ENCODE results near the gene DACH1.

The DACH1 gene

DNA sequence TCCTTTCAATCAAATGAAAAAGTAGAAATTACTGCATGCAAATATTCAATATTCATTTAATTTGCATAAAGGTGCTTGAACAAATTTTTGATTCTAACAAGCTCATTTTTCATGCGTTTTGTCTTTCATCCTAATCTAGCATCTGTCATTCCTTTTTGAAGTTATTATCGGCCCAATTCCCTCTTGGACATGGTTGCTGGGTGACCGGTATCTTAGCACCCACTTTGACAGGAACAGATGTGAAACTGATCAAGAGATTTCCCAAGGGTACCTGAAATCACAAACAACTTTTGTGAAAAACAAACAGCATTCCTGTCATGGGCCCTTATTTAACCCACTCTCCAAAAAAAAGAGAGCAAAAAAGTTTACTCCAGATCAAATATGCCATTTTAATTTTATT is 13.3 kb downstream of the DACH1 start:
- Histone ChIP-seq H3K79me1 (replicated peaks; ENCODE audit: low read length, poor library complexity, severe bottlenecking) (no peaks in the 10 kb centered on the region), H2BK12ac (ENCODE audit: low read length in 2 of 2) (no peak overlapping the region), H2AK5ac (ENCODE audit: low read length, severe bottlenecking) (no peak overlapping the region), H3K27me3 (ENCODE audit: control insufficient read depth in 1 of 2, insufficient read depth in 1 of 2, low read length in 2 of 2) (no peaks in the 10 kb centered on the region), H3K4ac (ENCODE audit: low read depth in 1 of 2, low read length in 2 of 2) (no peak overlapping the region), H3K9ac (ENCODE audit: low read length) (no peak overlapping the region), H3K23ac (ENCODE audit: low read length in 2 of 2) (no peak overlapping the region), H3K4me3 (ENCODE audit: insufficient read depth in 1 of 2, low read depth in 1 of 2, low read length in 2 of 2) (no peak overlapping the region), H4K91ac (ENCODE audit: low read length) (no peak overlapping the region), H3K18ac (ENCODE audit: low read depth in 1 of 2, low read length in 2 of 2) (no peak overlapping the region), H4K8ac (ENCODE audit: low read length) (no peak overlapping the region), H2BK15ac (ENCODE audit: low read depth, poor library complexity, severe bottlenecking) (no peak overlapping the region), H3K36me3 (ENCODE audit: control insufficient read depth in 1 of 2, insufficient read depth in 2 of 2, low read depth in 1 of 2, low read length in 2 of 2) (no peaks in the 10 kb centered on the region), H2BK120ac (ENCODE audit: low read depth, low read length) (no peak overlapping the region), H3K27ac (ENCODE audit: low read length, poor library complexity, severe bottlenecking) (no peak overlapping the region), H3K4me2 (ENCODE audit: low read length, poor library complexity, severe bottlenecking) (no peak overlapping the region), H2BK5ac (ENCODE audit: low read depth, low read length, poor library complexity, severe bottlenecking) (no peak overlapping the region), H3K4me1 (ENCODE audit: control insufficient read depth, insufficient read depth, low read depth, low read length) (no peaks in the 10 kb centered on the region), H2AFZ (ENCODE audit: low read depth, low read length) (no peak overlapping the region), H3K9me3 (ENCODE audit: control insufficient read depth, low read length) (no peaks in the 10 kb centered on the region), H3K14ac (ENCODE audit: low read length in 2 of 2) (no peak overlapping the region)
- WGBS: 95% methylated on average over 3 of the region's 3 CpGs
- no peak for DNase-seq

DNA sequence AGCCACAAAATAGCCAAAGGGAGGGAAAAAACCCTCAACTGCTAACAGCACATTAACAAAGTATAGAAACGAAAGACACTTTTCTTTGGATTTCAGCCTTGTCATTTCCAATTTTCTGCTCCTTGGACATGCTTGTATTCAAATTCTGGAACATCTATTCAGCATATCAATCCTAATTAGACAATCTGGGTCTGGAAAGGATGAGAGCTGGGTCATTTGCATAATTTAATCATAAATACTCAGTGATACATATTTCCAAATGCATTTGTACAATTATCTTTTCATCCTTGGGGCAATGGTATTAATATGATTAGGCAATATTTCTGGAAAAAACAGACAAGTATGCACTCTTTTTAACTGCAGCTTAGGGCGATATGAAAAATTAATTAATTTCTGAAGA is 14.3 kb downstream of the DACH1 start:
- no peak overlapping the region for H3K27ac ChIP-seq (ENCODE audit: low read length, poor library complexity, severe bottlenecking)
- no peak overlapping the region for H3K9ac ChIP-seq (ENCODE audit: low read length)
- H3K4me2 ChIP-seq (ENCODE audit: low read length, poor library complexity, severe bottlenecking): no peak overlapping the region
- no peak for DNase-seq
- no peaks in the 10 kb centered on the region for H3K4me1 ChIP-seq (ENCODE audit: control insufficient read depth, insufficient read depth, low read depth, low read length)
- no peaks in the 10 kb centered on the region for H3K27me3 ChIP-seq (ENCODE audit: control insufficient read depth in 1 of 2, insufficient read depth in 1 of 2, low read length in 2 of 2)
- no peak overlapping the region for H2BK120ac ChIP-seq (ENCODE audit: low read depth, low read length)
- no peak overlapping the region for H3K4me3 ChIP-seq (ENCODE audit: insufficient read depth in 1 of 2, low read depth in 1 of 2, low read length in 2 of 2)
- H2BK12ac ChIP-seq (ENCODE audit: low read length in 2 of 2): no peak overlapping the region
- H2BK15ac ChIP-seq (ENCODE audit: low read depth, poor library complexity, severe bottlenecking): no peak overlapping the region
- no peak overlapping the region for H4K91ac ChIP-seq (ENCODE audit: low read length)
- H3K23ac ChIP-seq (ENCODE audit: low read length in 2 of 2): no peak overlapping the region
- H4K8ac ChIP-seq (ENCODE audit: low read length): no peak overlapping the region
- no peak overlapping the region for H2BK5ac ChIP-seq (ENCODE audit: low read depth, low read length, poor library complexity, severe bottlenecking)
- no peaks in the 10 kb centered on the region for H3K9me3 ChIP-seq (ENCODE audit: control insufficient read depth, low read length)
- WGBS: 93% methylated on average over 2 of the region's 2 CpGs
- H3K79me1 ChIP-seq (replicated peaks; ENCODE audit: low read length, poor library complexity, severe bottlenecking): no peaks in the 10 kb centered on the region
- H2AK5ac ChIP-seq (ENCODE audit: low read length, severe bottlenecking): no peak overlapping the region
- no peaks in the 10 kb centered on the region for H3K36me3 ChIP-seq (ENCODE audit: control insufficient read depth in 1 of 2, insufficient read depth in 2 of 2, low read depth in 1 of 2, low read length in 2 of 2)
- H3K4ac ChIP-seq (ENCODE audit: low read depth in 1 of 2, low read length in 2 of 2): no peak overlapping the region
- no peak overlapping the region for H3K14ac ChIP-seq (ENCODE audit: low read length in 2 of 2)
- no peak overlapping the region for H2AFZ ChIP-seq (ENCODE audit: low read depth, low read length)
- no peak overlapping the region for H3K18ac ChIP-seq (ENCODE audit: low read depth in 1 of 2, low read length in 2 of 2)

DNA sequence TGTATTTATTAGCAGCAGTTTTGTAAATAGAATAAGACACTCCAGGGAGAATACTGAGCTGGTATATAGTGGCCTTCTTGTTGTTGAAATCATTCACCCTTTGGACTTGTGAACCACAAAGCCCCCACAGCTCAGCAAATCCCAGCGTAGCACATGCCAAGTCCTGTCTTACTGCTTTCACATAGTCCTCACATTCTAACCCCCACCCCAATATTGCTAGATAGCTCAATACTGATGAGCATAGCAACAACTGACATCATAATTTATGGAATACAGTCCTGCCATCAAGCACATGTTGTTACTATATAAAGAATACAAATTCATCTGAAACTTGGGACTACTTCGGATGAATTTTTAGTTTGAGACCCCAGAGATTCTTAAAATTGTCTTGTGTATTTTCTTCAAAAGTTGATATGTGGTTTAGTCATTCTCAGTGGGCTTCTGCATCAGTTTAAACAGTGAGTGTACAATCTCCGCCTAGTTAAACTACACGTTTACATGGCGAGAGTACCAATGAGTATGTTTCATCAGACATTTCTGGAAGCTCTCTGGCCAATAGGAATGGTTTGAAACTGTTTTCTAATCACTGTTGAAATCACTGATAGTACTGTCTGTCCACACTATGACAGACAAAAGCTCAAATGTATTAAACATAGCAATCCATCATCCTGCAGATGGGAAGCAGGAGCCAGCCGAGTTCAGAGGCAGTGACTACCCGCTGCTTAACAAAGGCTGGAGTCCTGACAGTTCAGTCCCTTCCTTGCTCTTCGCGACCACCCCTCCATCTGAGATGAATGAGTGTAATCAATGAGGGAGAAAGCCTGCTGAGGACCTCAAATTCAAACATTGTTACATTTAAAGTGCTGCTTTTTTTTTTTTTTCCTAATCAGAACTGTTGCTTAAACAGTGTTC is 15.2 kb downstream of the DACH1 start:
- no peak overlapping the region for H3K4ac ChIP-seq (ENCODE audit: low read depth in 1 of 2, low read length in 2 of 2)
- no peak overlapping the region for H2AFZ ChIP-seq (ENCODE audit: low read depth, low read length)
- no peak overlapping the region for H3K14ac ChIP-seq (ENCODE audit: low read length in 2 of 2)
- H3K36me3 ChIP-seq (ENCODE audit: control insufficient read depth in 1 of 2, insufficient read depth in 2 of 2, low read depth in 1 of 2, low read length in 2 of 2): no peaks in the 10 kb centered on the region
- H2BK15ac ChIP-seq (ENCODE audit: low read depth, poor library complexity, severe bottlenecking): no peak overlapping the region
- H3K9me3 ChIP-seq (ENCODE audit: control insufficient read depth, low read length): no peaks in the 10 kb centered on the region
- no peaks in the 10 kb centered on the region for H3K79me1 ChIP-seq (replicated peaks; ENCODE audit: low read length, poor library complexity, severe bottlenecking)
- no peak overlapping the region for H3K9ac ChIP-seq (ENCODE audit: low read length)
- 93% methylated on average over 7 of the region's 9 CpGs for WGBS
- H3K27ac ChIP-seq (ENCODE audit: low read length, poor library complexity, severe bottlenecking): no peak overlapping the region
- H2BK12ac ChIP-seq (ENCODE audit: low read length in 2 of 2): no peak overlapping the region
- H2AK5ac ChIP-seq (ENCODE audit: low read length, severe bottlenecking): no peak overlapping the region
- H4K91ac ChIP-seq (ENCODE audit: low read length): no peak overlapping the region
- H2BK5ac ChIP-seq (ENCODE audit: low read depth, low read length, poor library complexity, severe bottlenecking): no peak overlapping the region
- no peak overlapping the region for H2BK120ac ChIP-seq (ENCODE audit: low read depth, low read length)
- H3K18ac ChIP-seq (ENCODE audit: low read depth in 1 of 2, low read length in 2 of 2): no peak overlapping the region
- no peak overlapping the region for H3K4me2 ChIP-seq (ENCODE audit: low read length, poor library complexity, severe bottlenecking)
- no peaks in the 10 kb centered on the region for H3K4me1 ChIP-seq (ENCODE audit: control insufficient read depth, insufficient read depth, low read depth, low read length)
- H3K27me3 ChIP-seq (ENCODE audit: control insufficient read depth in 1 of 2, insufficient read depth in 1 of 2, low read length in 2 of 2): no peaks in the 10 kb centered on the region
- no peak for DNase-seq
- H3K23ac ChIP-seq (ENCODE audit: low read length in 2 of 2): no peak overlapping the region
- no peak overlapping the region for H4K8ac ChIP-seq (ENCODE audit: low read length)
- no peak overlapping the region for H3K4me3 ChIP-seq (ENCODE audit: insufficient read depth in 1 of 2, low read depth in 1 of 2, low read length in 2 of 2)

DNA sequence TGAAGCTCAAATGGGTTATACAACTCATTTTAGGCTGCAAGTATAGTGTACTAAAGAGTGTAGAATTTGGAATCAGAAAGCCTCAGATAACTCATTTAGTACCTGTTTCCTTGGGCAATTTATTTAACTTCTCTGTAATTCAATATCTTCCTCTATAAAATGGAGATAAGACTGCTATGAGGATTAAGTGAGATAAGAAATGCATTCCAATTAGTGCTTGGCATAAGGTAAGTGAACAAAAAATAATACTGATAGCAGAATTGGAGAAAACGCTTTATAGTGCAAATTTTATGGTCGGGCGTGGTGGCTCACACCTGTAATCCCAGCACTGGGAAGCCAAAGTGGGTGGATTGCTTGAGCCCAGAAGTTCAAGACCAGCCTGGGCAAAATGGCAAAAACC is 25.0 kb downstream of the DACH1 start:
- no peak overlapping the region for H2BK12ac ChIP-seq (ENCODE audit: low read length in 2 of 2)
- H3K79me1 ChIP-seq (replicated peaks; ENCODE audit: low read length, poor library complexity, severe bottlenecking): no peaks in the 10 kb centered on the region
- no peak overlapping the region for H3K23ac ChIP-seq (ENCODE audit: low read length in 2 of 2)
- H4K8ac ChIP-seq (ENCODE audit: low read length): no peak overlapping the region
- H2BK15ac ChIP-seq (ENCODE audit: low read depth, poor library complexity, severe bottlenecking): no peak overlapping the region
- H3K4me3 ChIP-seq (ENCODE audit: insufficient read depth in 1 of 2, low read depth in 1 of 2, low read length in 2 of 2): no peak overlapping the region
- no peak overlapping the region for H2AFZ ChIP-seq (ENCODE audit: low read depth, low read length)
- H3K14ac ChIP-seq (ENCODE audit: low read length in 2 of 2): no peak overlapping the region
- DNase-seq: no peak
- no peaks in the 10 kb centered on the region for H3K36me3 ChIP-seq (ENCODE audit: control insufficient read depth in 1 of 2, insufficient read depth in 2 of 2, low read depth in 1 of 2, low read length in 2 of 2)
- no peaks in the 10 kb centered on the region for H3K9me3 ChIP-seq (ENCODE audit: control insufficient read depth, low read length)
- no peak overlapping the region for H2BK120ac ChIP-seq (ENCODE audit: low read depth, low read length)
- H4K91ac ChIP-seq (ENCODE audit: low read length): no peak overlapping the region
- WGBS: 100% methylated on average over 3 of the region's 3 CpGs
- no peaks in the 10 kb centered on the region for H3K4me1 ChIP-seq (ENCODE audit: control insufficient read depth, insufficient read depth, low read depth, low read length)
- no peak overlapping the region for H3K27ac ChIP-seq (ENCODE audit: low read length, poor library complexity, severe bottlenecking)
- H3K27me3 ChIP-seq (ENCODE audit: control insufficient read depth in 1 of 2, insufficient read depth in 1 of 2, low read length in 2 of 2): no peaks in the 10 kb centered on the region
- H3K4ac ChIP-seq (ENCODE audit: low read depth in 1 of 2, low read length in 2 of 2): no peak overlapping the region
- H2AK5ac ChIP-seq (ENCODE audit: low read length, severe bottlenecking): no peak overlapping the region
- H2BK5ac ChIP-seq (ENCODE audit: low read depth, low read length, poor library complexity, severe bottlenecking): no peak overlapping the region
- no peak overlapping the region for H3K18ac ChIP-seq (ENCODE audit: low read depth in 1 of 2, low read length in 2 of 2)
- H3K9ac ChIP-seq (ENCODE audit: low read length): no peak overlapping the region
- no peak overlapping the region for H3K4me2 ChIP-seq (ENCODE audit: low read length, poor library complexity, severe bottlenecking)

Data from mesenchymal stem cell (in vitro differentiated cells and primary cell).